ENCODE data around the gene WNT4.

The WNT4 gene

GRCh38 chr1:22128392-22128791 is 14.5 kb downstream of the WNT4 start:
- DNase-seq, result no peak

- no peak for DNase-seq
Measured at GRCh38 chr1:22127731-22128130, 15.2 kb downstream of the WNT4 start.

- no peak for DNase-seq
Measured at GRCh38 chr1:22127248-22127647, 15.6 kb downstream of the WNT4 start.

GRCh38 chr1:22126531-22126930 is 16.4 kb downstream of the WNT4 start:
- no peak for DNase-seq

GRCh38 chr1:22124592-22125229 is 18.2 kb downstream of the WNT4 start:
- no peak for DNase-seq

- DNase-seq, result no peak
Measured at GRCh38 chr1:22123901-22124404, 18.9 kb downstream of the WNT4 start.

- no peak for DNase-seq
Measured at GRCh38 chr1:22123071-22123390, 19.9 kb downstream of the WNT4 start.

GRCh38 chr1:22122273-22123070 is 20.4 kb downstream of the WNT4 start:
- DNase-seq, result no peak

GRCh38 chr1:22121421-22121911 is 21.4 kb downstream of the WNT4 start:
- no peak for DNase-seq

GRCh38 chr1:22120469-22120790 is 22.5 kb downstream of the WNT4 start:
- no peak for DNase-seq

- no peak for DNase-seq
Measured at GRCh38 chr1:22119626-22120468, 23.1 kb downstream of the WNT4 start.

GRCh38 chr1:22118291-22118992 is 24.5 kb downstream of the WNT4 start:
- no peak for DNase-seq

GRCh38 chr1:22117851-22118250 is 25.0 kb downstream of the WNT4 start:
- DNase-seq, result no peak

GRCh38 chr1:22117238-22117637 is 25.7 kb downstream of the WNT4 start:
- DNase-seq, result no peak

GRCh38 chr1:22115286-22115685 is 27.6 kb downstream of the WNT4 start:
- no peak for DNase-seq

GRCh38 chr1:22114083-22115012 is 28.5 kb downstream of the WNT4 start:
- DNase-seq, result no peak

- DNase-seq, result no peak
Measured at GRCh38 chr1:22112554-22112953, 30.3 kb downstream of the WNT4 start.

- no peak for DNase-seq
Measured at GRCh38 chr1:22111620-22112019, 31.3 kb downstream of the WNT4 start.

GRCh38 chr1:22111115-22111514 is 31.8 kb downstream of the WNT4 start:
- no peak for DNase-seq

GRCh38 chr1:22110016-22110415 is 32.9 kb downstream of the WNT4 start:
- no peak for DNase-seq

GRCh38 chr1:22108339-22109105 is 34.4 kb downstream of the WNT4 start:
- DNase-seq, result no peak

All from T-helper 9 cell (primary cell).